Measurements from ENCODE around the gene LRCH1. TPM values are rescaled to one million over a fixed set of nuclear protein-coding genes. Genes with fewer than 3 reads are reported as not detected.

Gene LRCH1
- polyA plus RNA-seq, 1 of the 3 experiments (the other 2 are of a cell fraction) = 5.5 TPM

DNA sequence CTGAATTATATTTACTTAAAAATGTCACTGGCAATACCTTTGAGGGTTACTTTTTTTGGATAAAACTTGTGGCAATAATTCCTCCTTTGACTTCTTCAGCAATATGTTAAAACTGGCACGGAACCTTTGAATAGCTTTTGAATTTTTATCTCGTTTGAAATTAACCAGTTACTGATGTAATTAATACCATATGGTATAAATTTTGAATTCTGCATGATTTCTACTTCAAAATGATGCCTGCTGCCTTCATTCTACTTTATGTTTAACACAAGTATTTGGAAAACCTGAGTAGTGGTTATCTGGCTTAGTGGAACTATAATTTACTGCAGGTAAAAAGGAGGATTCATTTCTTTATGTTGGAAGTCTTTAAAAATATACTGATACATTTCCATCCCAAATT lies 85.3 kb downstream of the LRCH1 start:
- peak in 1 of 2 experiments; percentile 64; a peak in 2 of 4 replicates for TF ChIP-seq EP300 (IDR thresholded peaks at IDR 0.05; ENCODE audit: borderline replicate concordance in 1 of 2, low read depth in 1 of 2, low read length in 1 of 2)
- 0 out of 2 replicates have a peak, but pooled peaks have one; percentile 8 for TF ChIP-seq GATA2 (CRISPR knock-in tag; IDR thresholded peaks at IDR 0.05)
- peak; percentile 40; the same call in 1 of the 2 replicates for TF ChIP-seq TCF12 (IDR thresholded peaks at IDR 0.05)
- TF ChIP-seq, protein P1, sequence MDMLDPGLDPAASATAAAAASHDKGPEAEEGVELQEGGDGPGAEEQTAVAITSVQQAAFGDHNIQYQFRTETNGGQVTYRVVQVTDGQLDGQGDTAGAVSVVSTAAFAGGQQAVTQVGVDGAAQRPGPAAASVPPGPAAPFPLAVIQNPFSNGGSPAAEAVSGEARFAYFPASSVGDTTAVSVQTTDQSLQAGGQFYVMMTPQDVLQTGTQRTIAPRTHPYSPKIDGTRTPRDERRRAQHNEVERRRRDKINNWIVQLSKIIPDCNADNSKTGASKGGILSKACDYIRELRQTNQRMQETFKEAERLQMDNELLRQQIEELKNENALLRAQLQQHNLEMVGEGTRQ (IDR thresholded peaks at IDR 0.05; ENCODE audit: borderline replicate concordance, low read depth, low read length) = no peak
- Histone ChIP-seq H3K4me3 (ENCODE audit: low read depth in 2 of 2, low read length in 1 of 2) (no peak overlapping the region), H3K27ac (ENCODE audit: low read depth in 2 of 2, low read length in 1 of 2) (peak overlapping the region; percentile 12 to 88; a peak in 3 of 4 replicates), H3K4me2 (no peak overlapping the region), H3K9me3 (no peaks in the 10 kb centered on the region), H3K9me2 (no peaks in the 10 kb centered on the region), H2AFZ (ENCODE audit: low read depth) (no peak overlapping the region), H3K36me3 (replicated peaks in 1 of 2; ENCODE audit: control insufficient read depth in 1 of 2, insufficient read depth in 2 of 2, low read length in 1 of 2) (no peaks in the 10 kb centered on the region), H3K79me2 (ENCODE audit: insufficient read depth) (peaks cover 79% of the 10 kb centered on the region), H3K4me1 (ENCODE audit: control insufficient read depth in 1 of 2, insufficient read depth in 2 of 2, low read depth in 1 of 2, low read length in 1 of 2) (peaks cover 7 to 41% of the 10 kb centered on the region in 2 experiments), H3K27me3 (ENCODE audit: insufficient read depth) (no peaks in the 10 kb centered on the region), H3K9ac (no peak overlapping the region), H4K20me1 (ENCODE audit: insufficient read depth) (peaks cover 13% of the 10 kb centered on the region; the same call in 1 of the 2 replicates), H3F3A (replicated peaks; ENCODE audit: insufficient read depth) (no peaks in the 10 kb centered on the region)
- 25% methylated on average over 2 of the region's 2 CpGs for WGBS (ENCODE audit: low lambda C conversion rate)
- ChIA-PET POLR2A (no interaction called here), CTCF (interaction anchor here (1.3 to 2.7 kb wide), 4 partner anchors 15 to 86 kb away, joined by 4 to 8 read pairs (median 4); no protein-coding TSS in a partner anchor)
- DNase-seq = peak; percentile 29

DNA sequence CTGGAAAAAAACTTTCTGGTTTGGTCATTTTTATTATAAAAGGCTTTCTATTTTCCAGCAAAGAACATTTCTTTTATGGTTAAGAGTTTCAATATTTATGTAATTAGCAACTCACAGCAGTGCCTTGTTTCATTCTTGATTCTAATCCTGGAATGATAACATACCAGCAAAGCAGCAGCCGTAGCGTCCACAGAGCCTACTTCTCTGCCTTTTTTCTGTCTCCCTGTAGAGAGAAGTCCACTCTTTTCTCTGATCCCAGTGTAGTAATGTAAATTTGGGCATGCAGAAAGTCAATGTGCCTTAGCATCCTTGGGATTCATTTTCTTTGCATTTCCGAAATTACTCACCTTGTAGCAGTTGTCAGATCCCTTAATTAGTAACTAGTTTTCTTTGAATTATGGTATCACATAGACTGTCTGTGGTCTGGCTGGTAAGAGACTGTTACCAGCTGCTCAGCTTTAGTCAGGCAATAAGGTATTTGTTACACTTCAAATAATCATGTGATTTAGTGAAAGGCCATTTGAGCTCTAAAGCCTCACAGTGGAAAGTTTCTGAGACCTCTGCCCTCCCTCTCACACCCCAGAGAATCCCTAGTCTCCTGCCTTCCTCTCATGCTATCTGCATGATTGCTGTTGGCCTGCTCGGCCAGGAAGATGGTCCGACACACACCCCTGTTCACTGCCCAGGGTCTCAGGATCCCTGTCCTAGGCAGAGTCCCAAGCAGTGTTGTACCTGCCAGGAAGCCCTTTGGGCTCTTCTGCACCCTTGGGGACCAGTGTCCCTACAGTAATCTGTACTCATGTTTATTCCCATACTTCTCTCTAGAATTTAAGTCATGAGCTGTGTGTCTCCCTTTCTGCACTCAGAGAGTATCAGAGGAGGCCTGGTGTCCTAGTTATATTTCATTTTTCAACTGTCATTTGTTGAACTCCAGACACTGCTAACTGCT lies 86.3 kb downstream of the LRCH1 start:
- H3K36me3 ChIP-seq (replicated peaks in 1 of 2; ENCODE audit: control insufficient read depth in 1 of 2, insufficient read depth in 2 of 2, low read length in 1 of 2) = no peaks in the 10 kb centered on the region
- H3K4me1 ChIP-seq (ENCODE audit: control insufficient read depth in 1 of 2, insufficient read depth in 2 of 2, low read depth in 1 of 2, low read length in 1 of 2) = peaks cover 9 to 40% of the 10 kb centered on the region in 2 experiments
- no peaks in the 10 kb centered on the region for H3K9me2 ChIP-seq
- no peaks in the 10 kb centered on the region for H3K27me3 ChIP-seq (ENCODE audit: insufficient read depth)
- DNase-seq = no peak
- 81% methylated on average over 3 of the region's 5 CpGs for WGBS (ENCODE audit: low lambda C conversion rate)
- H4K20me1 ChIP-seq (ENCODE audit: insufficient read depth) = peaks cover 13% of the 10 kb centered on the region; the same call in 1 of the 2 replicates
- peak overlapping the region; percentile 12 to 88; a peak in 3 of 4 replicates for H3K27ac ChIP-seq (ENCODE audit: low read depth in 2 of 2, low read length in 1 of 2)
- TF ChIP-seq, protein P2, sequence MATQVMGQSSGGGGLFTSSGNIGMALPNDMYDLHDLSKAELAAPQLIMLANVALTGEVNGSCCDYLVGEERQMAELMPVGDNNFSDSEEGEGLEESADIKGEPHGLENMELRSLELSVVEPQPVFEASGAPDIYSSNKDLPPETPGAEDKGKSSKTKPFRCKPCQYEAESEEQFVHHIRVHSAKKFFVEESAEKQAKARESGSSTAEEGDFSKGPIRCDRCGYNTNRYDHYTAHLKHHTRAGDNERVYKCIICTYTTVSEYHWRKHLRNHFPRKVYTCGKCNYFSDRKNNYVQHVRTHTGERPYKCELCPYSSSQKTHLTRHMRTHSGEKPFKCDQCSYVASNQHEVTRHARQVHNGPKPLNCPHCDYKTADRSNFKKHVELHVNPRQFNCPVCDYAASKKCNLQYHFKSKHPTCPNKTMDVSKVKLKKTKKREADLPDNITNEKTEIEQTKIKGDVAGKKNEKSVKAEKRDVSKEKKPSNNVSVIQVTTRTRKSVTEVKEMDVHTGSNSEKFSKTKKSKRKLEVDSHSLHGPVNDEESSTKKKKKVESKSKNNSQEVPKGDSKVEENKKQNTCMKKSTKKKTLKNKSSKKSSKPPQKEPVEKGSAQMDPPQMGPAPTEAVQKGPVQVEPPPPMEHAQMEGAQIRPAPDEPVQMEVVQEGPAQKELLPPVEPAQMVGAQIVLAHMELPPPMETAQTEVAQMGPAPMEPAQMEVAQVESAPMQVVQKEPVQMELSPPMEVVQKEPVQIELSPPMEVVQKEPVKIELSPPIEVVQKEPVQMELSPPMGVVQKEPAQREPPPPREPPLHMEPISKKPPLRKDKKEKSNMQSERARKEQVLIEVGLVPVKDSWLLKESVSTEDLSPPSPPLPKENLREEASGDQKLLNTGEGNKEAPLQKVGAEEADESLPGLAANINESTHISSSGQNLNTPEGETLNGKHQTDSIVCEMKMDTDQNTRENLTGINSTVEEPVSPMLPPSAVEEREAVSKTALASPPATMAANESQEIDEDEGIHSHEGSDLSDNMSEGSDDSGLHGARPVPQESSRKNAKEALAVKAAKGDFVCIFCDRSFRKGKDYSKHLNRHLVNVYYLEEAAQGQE (IDR thresholded peaks at IDR 0.05; ENCODE audit: low read depth, low read length) = no peak
- TF ChIP-seq, protein P3, sequence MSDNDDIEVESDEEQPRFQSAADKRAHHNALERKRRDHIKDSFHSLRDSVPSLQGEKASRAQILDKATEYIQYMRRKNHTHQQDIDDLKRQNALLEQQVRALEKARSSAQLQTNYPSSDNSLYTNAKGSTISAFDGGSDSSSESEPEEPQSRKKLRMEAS (IDR thresholded peaks at IDR 0.05; ENCODE audit: low read depth) = no peak
- no peak for TF ChIP-seq FOSL2 (IDR thresholded peaks at IDR 0.05; ENCODE audit: borderline replicate concordance, low read depth)
- no peak for TF ChIP-seq EP300 (IDR thresholded peaks at IDR 0.05; ENCODE audit: borderline replicate concordance in 1 of 2, low read depth in 1 of 2, low read length in 1 of 2)
- TF ChIP-seq SIN3A (IDR thresholded peaks at IDR 0.05; ENCODE audit: borderline replicate concordance, low read depth, low read length) = no peak
- no peak for TF ChIP-seq TAF1 (IDR thresholded peaks at IDR 0.05; ENCODE audit: borderline replicate concordance, low read depth, low read length)
- no peak for TF ChIP-seq RXRA (IDR thresholded peaks at IDR 0.05; ENCODE audit: borderline replicate concordance, low read depth)
- TF ChIP-seq, protein P4, sequence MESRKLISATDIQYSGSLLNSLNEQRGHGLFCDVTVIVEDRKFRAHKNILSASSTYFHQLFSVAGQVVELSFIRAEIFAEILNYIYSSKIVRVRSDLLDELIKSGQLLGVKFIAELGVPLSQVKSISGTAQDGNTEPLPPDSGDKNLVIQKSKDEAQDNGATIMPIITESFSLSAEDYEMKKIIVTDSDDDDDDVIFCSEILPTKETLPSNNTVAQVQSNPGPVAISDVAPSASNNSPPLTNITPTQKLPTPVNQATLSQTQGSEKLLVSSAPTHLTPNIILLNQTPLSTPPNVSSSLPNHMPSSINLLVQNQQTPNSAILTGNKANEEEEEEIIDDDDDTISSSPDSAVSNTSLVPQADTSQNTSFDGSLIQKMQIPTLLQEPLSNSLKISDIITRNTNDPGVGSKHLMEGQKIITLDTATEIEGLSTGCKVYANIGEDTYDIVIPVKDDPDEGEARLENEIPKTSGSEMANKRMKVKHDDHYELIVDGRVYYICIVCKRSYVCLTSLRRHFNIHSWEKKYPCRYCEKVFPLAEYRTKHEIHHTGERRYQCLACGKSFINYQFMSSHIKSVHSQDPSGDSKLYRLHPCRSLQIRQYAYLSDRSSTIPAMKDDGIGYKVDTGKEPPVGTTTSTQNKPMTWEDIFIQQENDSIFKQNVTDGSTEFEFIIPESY (IDR thresholded peaks at IDR 0.05; ENCODE audit: borderline replicate concordance, low read depth) = no peak
- no peak overlapping the region for H3K9ac ChIP-seq
- POLR2A ChIA-PET = no interaction called here
- CTCF ChIA-PET = interaction anchor here (0.8 to 2.7 kb wide), 5 partner anchors 14 to 87 kb away, joined by 3 to 8 read pairs (median 4); no protein-coding TSS in a partner anchor
- no peaks in the 10 kb centered on the region for H3K9me3 ChIP-seq
- H3K4me2 ChIP-seq = no peak overlapping the region
- no peaks in the 10 kb centered on the region for H3F3A ChIP-seq (replicated peaks; ENCODE audit: insufficient read depth)
- H3K79me2 ChIP-seq (ENCODE audit: insufficient read depth) = peaks cover 82% of the 10 kb centered on the region
- no peak overlapping the region for H3K4me3 ChIP-seq (ENCODE audit: low read depth in 2 of 2, low read length in 1 of 2)
- H2AFZ ChIP-seq (ENCODE audit: low read depth) = no peak overlapping the region

Data from SK-N-SH (cell line).